Neural crest cell (in vitro differentiated cells): ENCODE data around the gene AGPAT3. TPM values are rescaled to one million over a fixed set of nuclear protein-coding genes. Genes with fewer than 3 reads are reported as not detected.

ENCODE experiments used
- DNase-seq: peaks from one replicate; pipeline ENCODE4 v3.0.0; 2021; ENCODE audit warnings: low read depth, mixed read lengths, low spot score
- H3K27ac Mint-ChIP-seq: one replicate; pipeline ENCODE4 v1.8.0; 2021; ENCODE audit warnings: mild to moderate bottlenecking, mixed read lengths; ENCODE audit not compliant: unreplicated experiment
- H3K27me3 Mint-ChIP-seq: 2 replicates; pipeline ENCODE4 v1.8.0; 2021; ENCODE audit warnings: low read depth, mild to moderate bottlenecking, mixed read lengths
- H3K36me3 Mint-ChIP-seq: 2 replicates; pipeline ENCODE4 v1.8.0; 2021; ENCODE audit warnings: low read depth, mild to moderate bottlenecking, mixed read lengths
- H3K4me1 Mint-ChIP-seq: 2 replicates; pipeline ENCODE4 v1.8.0; 2021; ENCODE audit warnings: mixed read lengths
- H3K4me3 Mint-ChIP-seq: one replicate; pipeline ENCODE4 v1.8.0; 2021; ENCODE audit warnings: mild to moderate bottlenecking, mixed read lengths
- H3K9me3 Mint-ChIP-seq: 2 replicates; pipeline ENCODE4 v1.8.0; 2021; ENCODE audit warnings: mixed read lengths
- total RNA-seq: library from RNA; stranded (reverse); gene quantifications from 2 replicates; pipeline ENCODE4 v1.2.1, GENCODE V29; 2021
- TF ChIP-seq, protein P1 (sequence below): fragments of 200-600 bp; sonication (generic); conservative IDR thresholded peaks from 2 replicates; pipeline ENCODE4 v1.5.0; 2021; ENCODE audit warnings: antibody characterized with exemption, mild to moderate bottlenecking

Gene AGPAT3
- total RNA-seq, 1 donor from 2014 or later, result 37.3 TPM

DNA sequence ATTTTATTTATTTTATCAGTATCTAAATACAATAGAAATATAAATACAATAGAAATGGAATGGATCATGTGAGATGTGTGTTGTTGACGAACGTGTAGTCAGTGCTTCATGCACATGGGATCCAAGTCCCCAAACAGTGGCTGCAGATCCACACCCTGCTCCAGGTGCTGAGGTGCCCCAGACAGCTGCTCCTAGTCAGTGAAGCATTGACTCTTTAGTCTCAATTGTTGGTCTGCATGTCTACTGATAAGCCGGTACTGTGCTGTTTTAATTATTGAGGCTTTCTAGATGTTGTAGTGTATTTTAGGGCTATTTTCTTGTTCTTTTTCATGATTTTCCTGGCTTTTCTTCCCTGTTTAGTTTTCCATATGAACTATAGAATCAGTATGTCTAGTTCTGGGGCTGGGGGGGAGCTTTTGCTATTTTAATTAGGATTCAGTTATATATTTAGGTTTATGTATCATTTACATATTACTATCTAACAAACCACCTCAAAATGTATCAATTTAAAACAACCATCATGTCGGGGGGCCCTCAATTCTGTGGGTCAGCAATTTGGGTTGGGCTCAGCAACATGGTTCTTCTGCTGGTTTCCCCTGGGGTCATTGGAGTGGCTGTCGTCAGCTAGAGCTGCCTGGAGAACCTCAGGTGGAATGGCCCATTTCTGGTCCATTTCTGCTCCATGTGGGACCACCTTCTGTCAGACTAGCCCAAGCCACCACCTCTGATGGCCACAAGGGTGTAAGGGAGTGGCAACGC lies 83.9 kb downstream of the AGPAT3 start:
- Mint-ChIP-seq H3K4me1 (peaks cover 10% of the 10 kb centered on the region), H3K36me3 (peaks cover 6% of the 10 kb centered on the region), H3K4me3 (no peak overlapping the region), H3K27ac (no peak overlapping the region), H3K27me3 (no peaks in the 10 kb centered on the region), H3K9me3 (no peaks in the 10 kb centered on the region)
- TF ChIP-seq, protein P1, sequence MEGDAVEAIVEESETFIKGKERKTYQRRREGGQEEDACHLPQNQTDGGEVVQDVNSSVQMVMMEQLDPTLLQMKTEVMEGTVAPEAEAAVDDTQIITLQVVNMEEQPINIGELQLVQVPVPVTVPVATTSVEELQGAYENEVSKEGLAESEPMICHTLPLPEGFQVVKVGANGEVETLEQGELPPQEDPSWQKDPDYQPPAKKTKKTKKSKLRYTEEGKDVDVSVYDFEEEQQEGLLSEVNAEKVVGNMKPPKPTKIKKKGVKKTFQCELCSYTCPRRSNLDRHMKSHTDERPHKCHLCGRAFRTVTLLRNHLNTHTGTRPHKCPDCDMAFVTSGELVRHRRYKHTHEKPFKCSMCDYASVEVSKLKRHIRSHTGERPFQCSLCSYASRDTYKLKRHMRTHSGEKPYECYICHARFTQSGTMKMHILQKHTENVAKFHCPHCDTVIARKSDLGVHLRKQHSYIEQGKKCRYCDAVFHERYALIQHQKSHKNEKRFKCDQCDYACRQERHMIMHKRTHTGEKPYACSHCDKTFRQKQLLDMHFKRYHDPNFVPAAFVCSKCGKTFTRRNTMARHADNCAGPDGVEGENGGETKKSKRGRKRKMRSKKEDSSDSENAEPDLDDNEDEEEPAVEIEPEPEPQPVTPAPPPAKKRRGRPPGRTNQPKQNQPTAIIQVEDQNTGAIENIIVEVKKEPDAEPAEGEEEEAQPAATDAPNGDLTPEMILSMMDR, result no peak
- DNase-seq, result no peak

GRCh38 chr21:43949499-43950208 lies 84.6 kb downstream of the AGPAT3 start:
- H3K27ac Mint-ChIP-seq, result no peak overlapping the region
- TF ChIP-seq, protein P1, result no peak
- no peaks in the 10 kb centered on the region for H3K9me3 Mint-ChIP-seq
- H3K36me3 Mint-ChIP-seq, result peaks cover 6% of the 10 kb centered on the region
- H3K27me3 Mint-ChIP-seq, result no peaks in the 10 kb centered on the region
- H3K4me3 Mint-ChIP-seq, result no peak overlapping the region
- no peak for DNase-seq
- peaks cover 4% of the 10 kb centered on the region for H3K4me1 Mint-ChIP-seq

- H3K27ac Mint-ChIP-seq, result no peak overlapping the region
Observed at GRCh38 chr21:43950481-43950880, 85.5 kb downstream of the AGPAT3 start.

GRCh38 chr21:43950936-43951335 lies 85.9 kb downstream of the AGPAT3 start:
- Mint-ChIP-seq H3K27me3 (no peaks in the 10 kb centered on the region), H3K36me3 (peaks cover 6% of the 10 kb centered on the region), H3K27ac (no peak overlapping the region), H3K9me3 (no peaks in the 10 kb centered on the region), H3K4me3 (no peak overlapping the region), H3K4me1 (peaks cover 4% of the 10 kb centered on the region)
- no peak for DNase-seq
- TF ChIP-seq, protein P1, result no peak

More at GRCh38 chr21:43950481-43950880, 85.5 kb downstream of the AGPAT3 start:
- Mint-ChIP-seq H3K27me3 (no peaks in the 10 kb centered on the region), H3K36me3 (peaks cover 6% of the 10 kb centered on the region), H3K9me3 (no peaks in the 10 kb centered on the region), H3K4me3 (no peak overlapping the region), H3K4me1 (peaks cover 4% of the 10 kb centered on the region)
- TF ChIP-seq, protein P1, result no peak
- no peak for DNase-seq

DNA sequence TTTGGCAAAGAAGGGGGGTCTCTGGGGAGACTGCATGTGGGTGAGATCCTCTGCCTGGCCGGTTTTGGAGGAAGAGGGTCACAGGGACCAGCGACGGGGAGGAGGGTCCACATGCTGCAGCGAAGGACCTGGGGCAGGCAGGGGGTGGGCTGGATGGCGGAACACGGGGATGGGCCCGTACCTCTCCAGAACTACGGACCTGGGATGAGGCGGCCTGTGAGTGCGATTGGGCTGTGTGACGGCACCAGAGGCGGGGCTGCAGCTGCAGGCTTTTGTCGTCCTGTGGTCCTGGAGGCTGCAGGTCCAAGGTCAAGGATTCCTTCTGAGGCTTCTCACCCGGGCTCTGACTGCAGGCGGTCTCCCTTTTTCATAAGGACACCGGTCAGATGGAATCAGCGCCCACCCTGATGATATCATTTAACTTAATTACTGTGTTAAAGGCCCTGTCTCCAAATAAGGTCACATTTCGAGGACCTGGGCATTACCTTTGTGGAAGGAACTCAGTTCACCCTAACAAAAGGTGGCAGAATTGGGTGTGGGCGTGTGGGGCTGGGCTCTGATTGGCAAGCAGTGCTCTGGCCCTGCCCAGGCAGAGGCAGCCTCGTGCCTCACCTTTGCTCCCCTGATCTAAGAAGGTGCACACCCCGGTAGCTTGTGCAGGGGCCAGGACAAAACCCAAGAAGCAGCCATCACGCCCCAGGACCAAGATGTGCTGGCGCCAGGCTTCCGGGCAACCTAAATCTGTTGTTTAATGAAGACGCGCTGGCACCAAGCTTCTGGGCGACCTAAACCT lies 87.1 kb downstream of the AGPAT3 start:
- peaks cover 9% of the 10 kb centered on the region for H3K4me1 Mint-ChIP-seq
- no peaks in the 10 kb centered on the region for H3K27me3 Mint-ChIP-seq
- no peak for DNase-seq
- H3K27ac Mint-ChIP-seq, result no peak overlapping the region
- H3K36me3 Mint-ChIP-seq, result peaks cover 6% of the 10 kb centered on the region
- H3K4me3 Mint-ChIP-seq, result no peak overlapping the region
- H3K9me3 Mint-ChIP-seq, result no peaks in the 10 kb centered on the region
- TF ChIP-seq, protein P1, result no peak
